ENCODE data around the gene ZNF616. TPM values are rescaled to one million over a fixed set of nuclear protein-coding genes. Genes with fewer than 3 reads are reported as not detected.

ZNF616 gene
- total RNA-seq, 1 experiment from 2014 or later: 9.7 TPM

DNA sequence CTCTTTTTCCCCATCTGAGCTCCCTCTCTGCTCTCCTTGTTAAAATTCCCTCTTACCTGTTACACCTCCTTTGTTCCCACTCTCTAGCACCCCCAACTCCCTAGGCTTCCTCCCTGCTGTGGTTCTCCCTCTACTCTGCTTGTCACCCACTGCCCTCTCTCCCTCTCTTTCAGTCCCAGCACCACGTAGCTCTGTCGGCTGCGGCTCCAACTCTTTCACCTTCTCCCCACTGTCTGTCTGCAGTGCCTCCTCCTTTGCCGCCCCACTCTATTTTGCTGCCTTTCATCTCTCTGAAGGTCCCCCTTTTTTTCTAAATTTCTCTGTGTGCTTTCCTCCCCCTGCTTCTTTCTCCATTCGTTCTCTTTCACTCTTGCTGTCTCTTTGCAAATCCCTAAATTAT is 30.6 kb upstream of the ZNF616 start:
- DNase-seq (ENCODE audit: low read depth, low spot score): no peak
- ATAC-seq: no peak
- no TSS peak for BruUV-seq (replicated peaks)
- POLR2A ChIA-PET: no interaction called here
- Histone ChIP-seq H3K4me2 (ENCODE audit: low read length) (no peak overlapping the region), H3K9ac (ENCODE audit: low read length) (no peak overlapping the region), H3K27me3 (ENCODE audit: insufficient read depth, low read length) (no peaks in the 10 kb centered on the region), H3K9me2 (ENCODE audit: insufficient read depth) (no peaks in the 10 kb centered on the region), H3K9me3 (ENCODE audit: control insufficient read depth in 1 of 2, insufficient read depth in 1 of 2, low read depth in 1 of 2, low read length in 2 of 2) (peaks cover 0 to 7% of the 10 kb centered on the region in 2 experiments; a peak in 3 of 4 replicates), H2AFZ (ENCODE audit: low read depth, low read length, poor library complexity, severe bottlenecking) (no peak overlapping the region), H3K79me2 (ENCODE audit: insufficient read depth, low read length) (no peaks in the 10 kb centered on the region), H3K27ac (ENCODE audit: low read depth, low read length) (no peak overlapping the region), H3K36me3 (ENCODE audit: control insufficient read depth in 1 of 2, insufficient read depth in 2 of 2, low read length in 2 of 2) (no peaks in the 10 kb centered on the region), H3K4me1 (ENCODE audit: control insufficient read depth in 1 of 2, insufficient read depth in 2 of 2, low read length in 2 of 2) (no peaks in the 10 kb centered on the region), H3K4me3 (replicated peaks in 1 of 2; ENCODE audit: low read depth in 1 of 2, low read length in 2 of 2) (no peak overlapping the region), H4K20me1 (ENCODE audit: insufficient read depth) (no peaks in the 10 kb centered on the region)
- intact Hi-C loops (cut with micrococcal nuclease): no loop called here
- TF ChIP-seq CTCF (IDR thresholded peaks at IDR 0.05 in 2 of 3, conservative IDR thresholded peaks at IDR 0.05 in 1 of 3; ENCODE audit: borderline replicate concordance in 1 of 3, insufficient read depth in 1 of 3, low read depth in 2 of 3, low read length in 2 of 3): no peak
- TF ChIP-seq POLR2A (IDR thresholded peaks at IDR 0.05; ENCODE audit: borderline replicate concordance, extremely low read depth, insufficient read depth, insufficient read length): no peak
- no peak for TF ChIP-seq SIN3A (IDR thresholded peaks at IDR 0.05; ENCODE audit: low read depth)
- TF ChIP-seq POLR2AphosphoS5 (IDR thresholded peaks at IDR 0.05; ENCODE audit: low read depth, low read length): no peak
- no peak for TF ChIP-seq EGR1 (IDR thresholded peaks at IDR 0.05; ENCODE audit: low read depth)
- TF ChIP-seq SRF (IDR thresholded peaks at IDR 0.05; ENCODE audit: low read depth): no peak
- TF ChIP-seq FOSL1 (IDR thresholded peaks at IDR 0.05; ENCODE audit: low read depth): no peak
- no peak for TF ChIP-seq JUND (IDR thresholded peaks at IDR 0.05)
- TF ChIP-seq EZH2 (IDR thresholded peaks at IDR 0.05): no peak
- no peak for TF ChIP-seq ZFX (IDR thresholded peaks at IDR 0.05)
- TF ChIP-seq, protein P1, sequence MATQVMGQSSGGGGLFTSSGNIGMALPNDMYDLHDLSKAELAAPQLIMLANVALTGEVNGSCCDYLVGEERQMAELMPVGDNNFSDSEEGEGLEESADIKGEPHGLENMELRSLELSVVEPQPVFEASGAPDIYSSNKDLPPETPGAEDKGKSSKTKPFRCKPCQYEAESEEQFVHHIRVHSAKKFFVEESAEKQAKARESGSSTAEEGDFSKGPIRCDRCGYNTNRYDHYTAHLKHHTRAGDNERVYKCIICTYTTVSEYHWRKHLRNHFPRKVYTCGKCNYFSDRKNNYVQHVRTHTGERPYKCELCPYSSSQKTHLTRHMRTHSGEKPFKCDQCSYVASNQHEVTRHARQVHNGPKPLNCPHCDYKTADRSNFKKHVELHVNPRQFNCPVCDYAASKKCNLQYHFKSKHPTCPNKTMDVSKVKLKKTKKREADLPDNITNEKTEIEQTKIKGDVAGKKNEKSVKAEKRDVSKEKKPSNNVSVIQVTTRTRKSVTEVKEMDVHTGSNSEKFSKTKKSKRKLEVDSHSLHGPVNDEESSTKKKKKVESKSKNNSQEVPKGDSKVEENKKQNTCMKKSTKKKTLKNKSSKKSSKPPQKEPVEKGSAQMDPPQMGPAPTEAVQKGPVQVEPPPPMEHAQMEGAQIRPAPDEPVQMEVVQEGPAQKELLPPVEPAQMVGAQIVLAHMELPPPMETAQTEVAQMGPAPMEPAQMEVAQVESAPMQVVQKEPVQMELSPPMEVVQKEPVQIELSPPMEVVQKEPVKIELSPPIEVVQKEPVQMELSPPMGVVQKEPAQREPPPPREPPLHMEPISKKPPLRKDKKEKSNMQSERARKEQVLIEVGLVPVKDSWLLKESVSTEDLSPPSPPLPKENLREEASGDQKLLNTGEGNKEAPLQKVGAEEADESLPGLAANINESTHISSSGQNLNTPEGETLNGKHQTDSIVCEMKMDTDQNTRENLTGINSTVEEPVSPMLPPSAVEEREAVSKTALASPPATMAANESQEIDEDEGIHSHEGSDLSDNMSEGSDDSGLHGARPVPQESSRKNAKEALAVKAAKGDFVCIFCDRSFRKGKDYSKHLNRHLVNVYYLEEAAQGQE (IDR thresholded peaks at IDR 0.05; ENCODE audit: low read depth): no peak
- TF ChIP-seq, protein P2, sequence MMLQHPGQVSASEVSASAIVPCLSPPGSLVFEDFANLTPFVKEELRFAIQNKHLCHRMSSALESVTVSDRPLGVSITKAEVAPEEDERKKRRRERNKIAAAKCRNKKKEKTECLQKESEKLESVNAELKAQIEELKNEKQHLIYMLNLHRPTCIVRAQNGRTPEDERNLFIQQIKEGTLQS (IDR thresholded peaks at IDR 0.05): no peak
- TF ChIP-seq CBX3 (IDR thresholded peaks at IDR 0.05; ENCODE audit: low read depth): no peak
- TF ChIP-seq, protein P3, sequence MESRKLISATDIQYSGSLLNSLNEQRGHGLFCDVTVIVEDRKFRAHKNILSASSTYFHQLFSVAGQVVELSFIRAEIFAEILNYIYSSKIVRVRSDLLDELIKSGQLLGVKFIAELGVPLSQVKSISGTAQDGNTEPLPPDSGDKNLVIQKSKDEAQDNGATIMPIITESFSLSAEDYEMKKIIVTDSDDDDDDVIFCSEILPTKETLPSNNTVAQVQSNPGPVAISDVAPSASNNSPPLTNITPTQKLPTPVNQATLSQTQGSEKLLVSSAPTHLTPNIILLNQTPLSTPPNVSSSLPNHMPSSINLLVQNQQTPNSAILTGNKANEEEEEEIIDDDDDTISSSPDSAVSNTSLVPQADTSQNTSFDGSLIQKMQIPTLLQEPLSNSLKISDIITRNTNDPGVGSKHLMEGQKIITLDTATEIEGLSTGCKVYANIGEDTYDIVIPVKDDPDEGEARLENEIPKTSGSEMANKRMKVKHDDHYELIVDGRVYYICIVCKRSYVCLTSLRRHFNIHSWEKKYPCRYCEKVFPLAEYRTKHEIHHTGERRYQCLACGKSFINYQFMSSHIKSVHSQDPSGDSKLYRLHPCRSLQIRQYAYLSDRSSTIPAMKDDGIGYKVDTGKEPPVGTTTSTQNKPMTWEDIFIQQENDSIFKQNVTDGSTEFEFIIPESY (IDR thresholded peaks at IDR 0.05; ENCODE audit: extremely low read depth, insufficient replicate concordance, low read length): no peak
- TF ChIP-seq, protein P4, sequence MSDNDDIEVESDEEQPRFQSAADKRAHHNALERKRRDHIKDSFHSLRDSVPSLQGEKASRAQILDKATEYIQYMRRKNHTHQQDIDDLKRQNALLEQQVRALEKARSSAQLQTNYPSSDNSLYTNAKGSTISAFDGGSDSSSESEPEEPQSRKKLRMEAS (IDR thresholded peaks at IDR 0.05): no peak
- TF ChIP-seq SP1 (IDR thresholded peaks at IDR 0.05; ENCODE audit: low read depth): no peak
- TF ChIP-seq CEBPB (IDR thresholded peaks at IDR 0.05; ENCODE audit: low read depth): no peak
- TF ChIP-seq ELF1 (IDR thresholded peaks at IDR 0.05; ENCODE audit: borderline replicate concordance, low read depth): no peak
- CTCF ChIA-PET: no interaction called here
- RAD21 ChIA-PET (ENCODE audit: low non-redundant PET in 1 of 2, low total read pairs in 2 of 2, uncharacterized antibody in 2 of 2, unreplicated experiment in 2 of 2): no interaction called here

Data from HCT116 (cell line).